PC-9 (cell line): ENCODE results near the gene AOAH.

Experiments used
- CTCF ChIP-seq: fragments of 200-600 bp; sonication (generic); conservative IDR thresholded peaks from 2 replicates; pipeline ENCODE4 v1.6.1; 2017; ENCODE audit warnings: mixed run types, antibody characterized with exemption, mild to moderate bottlenecking, moderate library complexity
- EZH2 ChIP-seq: fragments of 200-600 bp; sonication (generic); IDR thresholded peaks from 2 replicates; pipeline ENCODE4 v1.8.0; 2017; ENCODE audit warnings: antibody characterized with exemption, low read depth

- TF ChIP-seq CTCF (no peak), EZH2 (no peak)
Observed at GRCh38 chr7:36523371-36524101, 200.8 kb downstream of the AOAH start.
